ENCODE results near the gene C9orf43. TPM values are rescaled to one million over a fixed set of nuclear protein-coding genes. Genes with fewer than 3 reads are reported as not detected.
"Not testable (repeated sequence)": the region's sequence is repeated elsewhere in the genome, so short reads cannot be mapped to it uniquely, and the experiment has no call there.

The C9orf43 gene
- total RNA-seq, 1 donor from 2014 or later = 0.16 TPM

DNA sequence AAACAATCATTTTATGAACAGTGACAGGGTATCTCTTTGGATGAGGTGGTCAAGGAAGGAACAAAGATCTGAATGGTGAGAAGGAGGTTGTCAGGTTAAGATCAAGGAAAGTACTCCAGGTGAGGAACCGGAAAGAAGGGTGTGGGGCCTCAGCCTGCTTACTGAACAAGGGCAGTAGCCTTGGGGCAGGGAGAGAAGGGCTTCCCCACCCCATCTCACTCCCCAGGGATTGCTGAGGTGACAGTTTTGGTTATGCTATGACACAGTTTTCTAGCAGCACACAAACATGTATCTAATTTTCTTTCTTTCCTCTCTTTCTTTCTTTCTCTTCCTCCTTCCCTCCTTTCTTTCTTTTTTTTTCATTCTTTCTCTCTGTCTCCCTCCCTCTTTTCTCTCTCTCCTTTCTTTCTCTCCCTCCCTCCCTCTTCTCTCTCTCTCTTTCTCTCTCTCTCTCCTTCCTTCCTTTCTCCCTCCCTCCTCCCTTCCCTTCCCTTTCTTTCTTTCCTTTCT lies 29.6 kb upstream of the C9orf43 start:
- intact Hi-C loops (cut with DNase I) = no loop called here
- no peak for DNase-seq (ENCODE audit: low spot score)

DNA sequence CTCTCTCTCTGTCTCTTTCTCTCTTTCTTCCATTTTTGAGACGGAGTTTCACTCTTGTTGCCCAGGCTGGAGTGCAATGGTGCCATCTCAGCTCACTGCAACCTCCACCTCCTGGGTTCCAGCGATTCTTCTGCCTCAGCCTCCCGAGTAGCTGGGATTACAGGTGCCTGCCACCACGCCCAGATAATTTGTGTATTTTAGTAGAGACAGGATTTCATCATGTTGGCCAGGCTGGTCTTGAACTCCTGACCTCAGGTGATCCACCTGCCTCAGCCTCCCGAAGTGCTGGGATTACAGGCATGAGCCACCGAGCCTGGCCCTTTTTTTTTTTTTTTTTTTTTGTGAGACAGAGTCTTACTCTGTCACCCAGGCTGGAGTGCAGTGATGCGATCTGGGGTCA lies 29.1 kb upstream of the C9orf43 start:
- intact Hi-C loops (cut with DNase I); DNase-seq (ENCODE audit: low spot score): not testable (repeated sequence)

GRCh38 chr9:113381909-113382411 lies 28.6 kb upstream of the C9orf43 start:
- intact Hi-C loops (cut with DNase I) = no loop called here
- no peak for DNase-seq (ENCODE audit: low spot score)

GRCh38 chr9:113386571-113387393 lies 23.8 kb upstream of the C9orf43 start:
- no peak for DNase-seq (ENCODE audit: low spot score)
- intact Hi-C loops (cut with DNase I) = no loop called here

DNA sequence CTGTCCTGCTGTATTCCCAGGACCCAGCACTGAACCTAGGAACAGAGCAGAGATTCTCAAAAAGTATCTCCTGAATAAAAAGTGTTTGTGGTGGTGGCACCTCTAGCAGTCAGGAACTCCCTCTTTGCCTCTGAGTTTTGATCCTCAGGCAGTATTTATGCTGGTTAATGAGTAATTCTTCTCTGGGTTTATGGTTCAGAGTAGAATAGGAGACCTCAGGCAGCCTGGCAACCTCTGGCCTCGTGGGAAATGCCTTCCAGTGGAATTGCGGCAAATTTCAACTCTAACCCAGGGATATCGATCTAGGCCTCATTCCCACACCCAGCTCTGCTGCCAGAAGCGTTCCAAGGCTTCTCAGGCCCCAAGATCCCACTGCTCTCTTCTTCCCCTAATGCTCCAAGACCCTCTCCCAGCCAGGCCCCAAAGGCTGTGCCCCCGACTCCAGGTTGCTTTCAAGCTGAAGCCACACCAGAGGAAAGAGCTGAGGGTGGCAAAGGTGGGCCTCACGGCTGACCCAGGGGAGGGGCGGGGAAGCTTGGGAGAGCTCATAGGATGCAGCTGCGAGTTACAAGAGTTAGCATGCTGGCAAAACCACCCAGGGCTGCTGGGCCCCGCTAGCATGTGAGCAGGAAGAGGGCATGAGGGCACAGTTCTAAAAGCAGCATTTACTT lies 22.9 kb upstream of the C9orf43 start:
- no peak for DNase-seq (ENCODE audit: low spot score)
- intact Hi-C loops (cut with DNase I) = no loop called here

DNA sequence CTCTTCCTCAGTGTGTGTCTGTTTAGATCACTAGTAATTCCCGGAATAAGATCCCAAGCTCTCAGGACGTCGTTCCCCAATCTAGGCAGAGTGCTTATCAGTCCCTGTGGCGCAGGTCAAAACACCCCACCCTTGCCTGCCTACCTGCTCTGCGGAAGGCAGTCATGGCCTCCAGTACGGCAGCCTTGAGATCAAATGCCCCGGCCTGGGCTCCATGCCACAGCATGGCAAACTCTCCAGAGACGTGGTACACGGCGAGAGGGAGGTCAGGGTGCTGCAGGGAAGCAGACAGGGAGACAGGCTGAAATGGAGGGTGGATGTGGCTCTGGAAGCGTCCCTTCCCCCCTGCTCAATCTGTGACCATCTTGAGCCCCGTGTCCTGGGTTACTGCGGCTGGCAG lies 21.7 kb upstream of the C9orf43 start:
- no peak for DNase-seq (ENCODE audit: low spot score)

GRCh38 chr9:113389451-113389850 lies 21.1 kb upstream of the C9orf43 start:
- no peak for DNase-seq (ENCODE audit: low spot score)
- intact Hi-C loops (cut with DNase I) = no loop called here

More for the DNA sequence above, 21.7 kb upstream of the C9orf43 start:
- intact Hi-C loops (cut with DNase I) = no loop called here

- DNase-seq (ENCODE audit: low spot score) = no peak
- intact Hi-C loops (cut with DNase I) = no loop called here
These were observed 20.2 kb upstream of the C9orf43 start for GRCh38 chr9:113390192-113390960.

DNA sequence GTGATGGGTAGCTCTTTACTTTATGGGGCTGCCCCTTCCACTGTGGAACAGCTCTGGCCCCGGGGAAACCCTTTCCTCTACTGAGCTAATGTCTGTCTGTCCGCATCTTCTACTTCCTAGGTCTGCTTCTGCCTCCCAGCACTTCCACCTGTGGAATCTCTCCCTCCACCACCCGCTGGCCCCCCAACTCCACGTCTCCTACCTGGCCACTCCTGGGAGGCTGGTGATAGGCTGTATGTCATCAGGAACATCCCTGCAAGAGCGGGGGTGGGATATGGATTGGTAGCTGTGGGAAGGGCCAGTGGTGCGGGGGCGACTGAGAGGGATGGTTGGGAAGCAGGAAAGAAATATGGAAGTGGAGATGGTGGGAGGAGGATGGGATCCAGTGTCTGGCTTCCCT lies 18.6 kb upstream of the C9orf43 start:
- intact Hi-C loops (cut with DNase I) = no loop called here
- DNase-seq (ENCODE audit: low spot score) = no peak

DNA sequence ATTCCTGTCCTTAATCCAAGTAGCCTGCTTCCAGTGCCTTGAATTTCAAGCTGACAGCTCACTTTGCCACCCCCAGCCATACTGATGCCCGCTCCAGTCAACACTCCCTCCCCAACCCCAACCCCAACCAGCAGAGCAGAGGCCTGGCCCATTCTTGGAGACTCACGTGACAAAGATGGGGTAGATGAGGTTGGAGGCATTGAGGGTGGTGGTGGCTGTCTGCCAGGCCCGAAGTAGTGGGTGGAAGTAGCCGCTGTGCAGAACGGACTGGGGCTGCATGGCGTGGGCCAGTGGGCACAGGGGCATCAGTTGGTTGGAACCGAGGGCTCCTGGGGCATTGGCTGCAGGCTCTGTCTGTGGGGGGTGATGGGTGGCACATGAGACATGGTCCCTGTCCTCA lies 17.3 kb upstream of the C9orf43 start:
- no peak for DNase-seq (ENCODE audit: low spot score)
- intact Hi-C loops (cut with DNase I) = no loop called here

DNA sequence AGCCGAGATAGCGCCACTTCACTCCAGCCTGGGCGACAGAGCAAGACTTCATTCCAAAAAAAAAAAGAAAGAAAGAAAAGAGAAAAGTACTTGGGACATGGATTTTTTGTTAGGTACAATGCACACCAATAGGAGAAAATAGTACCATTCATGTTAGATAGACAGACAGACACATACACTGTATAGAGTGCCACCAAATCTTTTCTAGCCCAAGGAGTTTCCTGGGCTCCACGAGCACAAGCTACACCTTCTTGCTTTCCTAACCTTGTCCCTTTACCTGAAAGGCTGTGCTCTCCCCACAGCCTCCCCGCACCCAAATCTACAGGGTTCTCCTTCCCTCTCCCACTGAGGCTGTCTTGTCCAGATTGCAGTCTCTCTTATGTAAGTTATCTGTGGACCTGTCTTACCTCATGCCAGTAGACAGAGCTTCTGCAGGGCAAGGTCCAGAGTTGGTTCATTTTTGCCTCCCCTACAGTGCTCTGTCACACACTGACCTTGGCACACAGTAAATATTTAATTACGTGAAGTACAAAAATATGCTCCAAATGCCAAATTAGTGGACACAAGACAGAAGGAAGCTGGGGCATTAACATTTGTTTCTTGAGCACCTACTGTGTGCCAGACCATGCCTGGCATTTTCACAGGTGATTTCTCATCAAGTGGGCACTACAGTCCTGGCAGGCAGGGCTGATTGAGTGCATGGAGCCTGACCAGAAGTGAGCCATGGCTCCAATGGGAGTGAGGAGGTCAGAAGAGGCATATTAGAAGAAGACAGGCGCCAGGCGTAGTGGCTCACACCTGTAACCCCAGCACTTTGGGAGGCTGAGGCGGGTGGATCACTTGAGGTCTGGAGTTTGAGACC lies 15.3 kb upstream of the C9orf43 start:
- intact Hi-C loops (cut with DNase I) = no loop called here
- DNase-seq (ENCODE audit: low spot score) = no peak

DNA sequence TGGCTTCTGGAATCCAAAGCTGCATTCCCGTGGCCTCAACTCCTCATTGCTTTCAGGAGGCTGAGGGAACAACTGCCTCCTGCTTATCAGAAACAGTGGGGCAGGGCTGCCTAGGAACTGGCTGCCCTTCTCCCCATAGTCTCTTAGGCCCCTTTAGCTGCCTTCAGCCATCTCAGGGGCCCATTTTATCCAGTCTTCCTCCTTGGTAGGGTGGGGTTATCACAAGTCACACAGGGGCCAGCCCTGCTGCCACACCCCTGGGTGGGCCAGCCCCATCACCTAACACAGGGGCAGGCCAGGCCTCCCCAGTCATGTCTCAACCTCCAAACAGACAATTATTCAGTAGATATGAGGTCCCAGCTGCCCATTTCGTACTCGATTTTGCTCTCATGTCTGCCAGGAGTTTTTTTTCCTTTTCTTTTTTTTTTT lies 13.3 kb upstream of the C9orf43 start:
- intact Hi-C loops (cut with DNase I) = no loop called here
- DNase-seq (ENCODE audit: low spot score) = no peak

GRCh38 chr9:113398796-113399195 lies 11.8 kb upstream of the C9orf43 start:
- DNase-seq (ENCODE audit: low spot score) = no peak
- intact Hi-C loops (cut with DNase I) = no loop called here

- DNase-seq (ENCODE audit: low spot score) = no peak
- intact Hi-C loops (cut with DNase I) = loop anchor here (2.0 to 5.0 kb wide), 2 partner anchors 59 to 258 kb away; partner anchors contain the start of gene WDR31
These were observed 10.8 kb upstream of the C9orf43 start for GRCh38 chr9:113399646-113400200.

DNA sequence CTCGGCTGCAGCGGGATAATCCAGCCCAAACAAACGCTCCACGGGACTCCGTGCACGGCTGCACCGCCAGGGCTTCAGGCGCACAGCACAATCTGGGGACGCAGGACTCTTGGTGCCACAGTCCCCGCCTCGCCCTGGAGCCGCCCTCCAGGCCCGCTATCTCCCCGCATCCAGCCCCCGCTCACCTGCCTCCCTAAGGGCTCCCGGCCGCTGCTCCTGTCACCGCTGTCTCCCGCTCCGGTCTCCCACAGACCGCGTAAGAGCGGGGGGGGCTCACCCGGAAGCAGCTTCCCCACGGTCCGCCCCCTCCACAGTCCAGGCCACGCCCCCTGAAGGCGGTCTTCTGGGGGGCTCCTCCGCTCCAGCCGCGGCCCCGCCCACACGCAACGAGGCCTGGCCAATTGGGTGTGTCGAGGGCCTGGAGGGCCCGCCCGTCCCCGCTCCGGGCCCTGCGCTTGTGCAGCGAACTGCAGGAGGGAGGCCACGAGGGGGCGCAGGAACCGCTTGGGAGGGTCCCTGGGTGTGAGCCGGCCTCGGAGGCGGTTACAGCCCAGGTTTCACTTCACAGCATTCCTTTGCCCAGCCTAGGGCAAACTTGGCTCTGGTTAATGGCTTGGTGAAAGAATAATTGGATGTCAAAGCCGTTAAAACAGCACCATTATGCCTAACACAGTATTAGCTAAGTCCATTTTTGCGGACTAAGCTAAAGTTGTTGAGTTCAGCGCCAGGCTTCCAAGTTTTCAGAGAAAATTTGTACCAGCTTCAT lies 9.3 kb upstream of the C9orf43 start, which contains the start of gene ALAD:
TSS of gene ALAD (minus strand) at position 258 of the 766 bp plus-strand sequence. CDS start 7,725 bp downstream, outside the sequence.
- intact Hi-C loops (cut with DNase I) = loop anchor here (2.0 to 5.0 kb wide), 2 partner anchors 60 to 256 kb away; partner anchors contain the start of gene WDR31
- DNase-seq (ENCODE audit: low spot score) = peak; percentile 100

GRCh38 chr9:113403646-113404045 lies 6.9 kb upstream of the C9orf43 start:
- intact Hi-C loops (cut with DNase I) = loop anchor here (2.0 to 5.0 kb wide), 2 partner anchors 93 to 254 kb away; no protein-coding TSS in a partner anchor
- no peak for DNase-seq (ENCODE audit: low spot score)

DNA sequence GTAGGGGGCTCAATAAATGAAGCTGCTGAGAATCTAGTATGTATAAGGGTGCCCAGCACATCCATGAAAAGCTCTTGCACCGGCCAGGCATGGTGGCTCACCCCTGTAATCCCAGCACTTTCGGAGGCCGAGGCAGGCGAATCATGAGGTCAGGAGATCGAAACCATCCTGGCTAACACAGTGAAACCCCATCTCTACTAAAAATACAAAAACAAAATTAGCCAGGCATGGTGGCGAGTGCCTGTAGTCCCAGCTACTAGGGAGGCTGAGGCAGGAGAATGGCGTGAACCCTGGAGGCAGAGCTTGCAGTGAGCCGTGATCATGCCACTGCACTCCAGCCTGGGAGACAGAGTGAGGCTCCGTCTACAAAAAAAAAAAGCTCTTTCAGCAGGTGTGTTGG lies 4.2 kb upstream of the C9orf43 start:
- DNase-seq (ENCODE audit: low spot score); intact Hi-C loops (cut with DNase I): not testable (repeated sequence)
